RWPE1 (cell line): ENCODE measurements around the gene PES1.

Source experiments
- CTCF ChIA-PET: fragments of 350-600 bp; sonication (Branson Sonifier 250); formaldehyde crosslinking; extraction: SDS; loops from one replicate; lab custom pipeline; 2021; lab: Yijun Ruan, JAX
- POLR2A ChIA-PET: fragments of 400-600 bp; formaldehyde crosslinking; extraction: SDS; loops from one replicate; lab custom pipeline; 2020; ENCODE audit warnings: antibody characterized with exemption; ENCODE audit not compliant: low non-redundant PET; lab: Yijun Ruan, JAX
- DNase-seq: peaks from one replicate; pipeline ENCODE4 v3.0.0; 2012; ENCODE audit warnings: low spot score
- H3K27ac ChIP-seq: fragments of 450-650 bp; 2 replicates; pipeline ENCODE4 v1.5.1; 2017
- CTCF ChIP-seq: fragments of 450-650 bp; conservative IDR thresholded peaks from 2 replicates; pipeline ENCODE4 v1.5.1; 2017; ENCODE audit warnings: low read depth, mild to moderate bottlenecking

Gene PES1

GRCh38 chr22:30537083-30537731 is 54.5 kb downstream of the PES1 start:
- ChIA-PET CTCF (interaction anchor here (0.6 kb wide), 1 partner anchor 38 kb away, joined by 3 read pairs; no protein-coding TSS in a partner anchor), POLR2A (no interaction called here)
- TF ChIP-seq CTCF = no peak
- no peak for DNase-seq
- H3K27ac ChIP-seq = no peak overlapping the region

DNA sequence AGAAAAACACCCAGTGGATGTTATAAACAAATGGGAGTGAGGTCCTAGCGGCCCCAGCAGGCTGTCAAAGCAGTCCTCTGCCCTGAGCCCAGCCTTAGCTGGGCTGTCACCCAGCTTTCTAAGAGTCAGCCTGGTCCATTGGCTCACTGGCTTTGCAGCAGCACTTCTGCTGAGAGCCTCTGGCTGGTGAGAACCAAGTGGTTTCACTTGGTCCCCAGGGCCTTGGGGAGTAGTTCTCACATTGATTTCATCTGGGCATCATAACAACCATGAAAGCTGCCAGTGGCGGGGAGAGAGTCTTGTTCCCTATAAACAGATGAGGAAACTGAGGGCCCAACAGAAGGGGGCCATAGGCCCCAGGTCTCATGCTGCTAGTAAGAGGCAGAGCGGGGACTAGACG is 56.5 kb downstream of the PES1 start:
- ChIA-PET CTCF (no interaction called here), POLR2A (no interaction called here)
- H3K27ac ChIP-seq = no peak overlapping the region
- no peak for TF ChIP-seq CTCF
- DNase-seq = no peak

GRCh38 chr22:30531651-30532608 is 59.8 kb downstream of the PES1 start:
- no peak for DNase-seq
- ChIA-PET POLR2A (no interaction called here), CTCF (no interaction called here)
- H3K27ac ChIP-seq = no peak overlapping the region
- TF ChIP-seq CTCF = no peak

DNA sequence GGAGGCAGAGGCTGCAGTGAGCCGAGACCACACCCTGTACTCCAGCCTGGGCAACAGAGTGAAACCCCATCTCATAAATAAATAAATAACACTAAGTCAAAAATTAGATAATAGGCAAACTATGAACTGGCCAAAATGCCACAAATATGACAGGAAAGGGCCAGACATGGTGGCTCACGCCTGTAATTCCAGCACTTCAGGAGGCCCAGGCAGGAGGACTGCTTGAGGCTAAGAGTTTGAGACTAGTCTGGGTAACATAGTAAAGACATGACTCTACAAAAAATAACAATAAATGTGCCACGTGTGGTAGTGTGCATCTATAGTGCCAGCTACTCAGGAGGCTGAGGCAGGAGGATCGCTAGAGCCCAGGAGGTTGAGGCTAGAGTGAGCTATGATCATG is 65.1 kb downstream of the PES1 start:
- ChIA-PET CTCF (no interaction called here), POLR2A (no interaction called here)
- no peak for TF ChIP-seq CTCF
- DNase-seq = no peak
- H3K27ac ChIP-seq = no peak overlapping the region
